Measurements from ENCODE around the gene TMEM234.

The TMEM234 gene

DNA sequence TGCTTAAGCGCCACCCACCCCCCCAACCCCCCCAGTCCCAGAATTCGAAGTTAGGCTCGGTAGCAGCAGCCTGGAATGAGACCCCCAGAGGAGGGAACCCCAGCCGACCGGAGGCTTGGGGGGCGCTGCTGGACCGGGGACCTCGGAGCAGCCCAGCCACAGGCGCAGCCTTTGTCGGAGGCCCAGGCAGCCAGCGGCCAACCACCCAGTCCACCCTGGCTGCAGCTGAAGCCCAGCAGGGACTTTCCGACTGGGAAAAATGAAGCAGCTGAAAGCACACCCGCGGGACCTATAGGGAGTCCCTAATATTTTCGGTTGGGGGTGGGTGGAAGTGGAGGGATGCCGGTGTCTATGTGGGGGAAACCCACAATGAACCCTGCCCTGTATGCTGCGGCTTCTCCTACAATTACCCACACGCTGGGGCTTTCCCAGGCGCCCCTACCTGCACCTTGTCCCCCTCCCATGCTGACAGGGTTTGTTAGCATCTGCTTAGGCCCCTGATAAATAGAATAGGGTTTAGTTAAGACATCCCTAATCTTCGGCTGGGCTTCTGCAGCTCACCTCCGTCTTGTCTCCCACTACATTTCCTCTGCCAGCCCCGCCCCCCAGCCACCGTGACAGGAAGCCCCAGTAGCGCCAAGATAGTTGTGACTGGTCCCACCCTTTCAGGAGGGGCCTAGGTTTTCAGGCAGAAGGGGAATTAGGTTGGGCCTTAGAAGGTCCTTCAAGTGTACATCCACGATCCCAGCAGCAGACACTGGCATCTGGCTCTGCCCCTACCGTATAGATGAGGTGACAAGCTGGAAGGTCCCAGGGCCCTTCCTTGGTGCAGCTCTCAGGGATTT, 20.9 kb downstream of the TMEM234 start:
- peak; percentile 72 for DNase-seq (ENCODE audit: extremely low spot score)
- TF ChIP-seq LEF1 (IDR thresholded peaks at IDR 0.05; ENCODE audit: borderline replicate concordance), result no peak
- no peak for TF ChIP-seq FOXM1 (IDR thresholded peaks at IDR 0.05; ENCODE audit: borderline replicate concordance)
- POLR2A ChIA-PET, result interaction anchor here (0.7 to 2.7 kb wide), 9 partner anchors 8 to 129 kb away, joined by 3 to 28 read pairs (median 3); partner anchors contain the start of genes DCDC2B, TMEM39B and TXLNA
- CTCF ChIA-PET, result interaction anchor here (0.7 to 1.7 kb wide), 3 partner anchors 15 to 193 kb away, joined by 3 to 7 read pairs (median 3); partner anchors contain the start of gene BSDC1

- ChIA-PET POLR2A (interaction anchor here (1.1 to 2.7 kb wide), 9 partner anchors 8 to 194 kb away, joined by 3 to 28 read pairs (median 4); partner anchors contain the start of genes BSDC1, DCDC2B, KPNA6 and TMEM39B), CTCF (interaction anchor here (0.5 to 1.7 kb wide), 3 partner anchors 15 to 37 kb away, joined by 3 to 7 read pairs (median 5); no protein-coding TSS in a partner anchor)
- TF ChIP-seq FOXK2 (IDR thresholded peaks at IDR 0.05), result no peak
- TF ChIP-seq TARDBP (IDR thresholded peaks at IDR 0.05), result no peak
- TF ChIP-seq L3MBTL2 (conservative IDR thresholded peaks at IDR 0.05), result peak; percentile 99
- TF ChIP-seq ZNF384 (IDR thresholded peaks at IDR 0.05), result no peak
- DNase-seq (ENCODE audit: extremely low spot score), result peak; percentile 75
Measured at GRCh38 chr1:32200226-32201010, 21.7 kb downstream of the TMEM234 start, which contains the start of gene CCDC28B. CCDC28B (plus strand) TSS chr1:32200595; CDS start chr1:32201936, 1,341 bp downstream.

DNA sequence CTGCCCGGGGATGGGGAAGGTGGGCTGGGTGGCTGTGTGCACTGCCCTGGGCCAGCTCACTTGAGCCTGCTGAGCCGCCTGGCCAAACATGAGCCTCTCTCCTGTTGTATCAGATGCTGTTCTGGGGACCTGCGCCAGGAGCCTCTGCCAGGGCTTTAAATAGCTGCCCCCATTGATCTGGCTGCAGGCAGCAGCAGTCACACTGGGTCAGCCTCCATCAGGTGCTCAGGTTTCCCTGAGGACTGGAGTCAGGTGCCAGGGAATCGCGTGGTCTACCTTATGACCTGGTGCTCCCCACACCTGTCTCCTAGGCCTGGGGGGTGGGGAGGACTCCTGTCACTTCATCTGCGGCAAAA, 22.5 kb downstream of the TMEM234 start:
- POLR2A ChIA-PET, result interaction anchor here (1.1 to 2.7 kb wide), 6 partner anchors 8 to 195 kb away, joined by 3 to 28 read pairs (median 4); partner anchors contain the start of genes BSDC1, DCDC2B, KPNA6 and TMEM39B
- TF ChIP-seq FOXK2 (IDR thresholded peaks at IDR 0.05) (no peak), TARDBP (IDR thresholded peaks at IDR 0.05) (no peak), HDGF (IDR thresholded peaks at IDR 0.05; ENCODE audit: borderline replicate concordance) (no peak)
- no peak for DNase-seq (ENCODE audit: extremely low spot score)
- CTCF ChIA-PET, result interaction anchor here (1.7 kb wide), 1 partner anchor 16 kb away, joined by 7 read pairs; no protein-coding TSS in a partner anchor

DNA sequence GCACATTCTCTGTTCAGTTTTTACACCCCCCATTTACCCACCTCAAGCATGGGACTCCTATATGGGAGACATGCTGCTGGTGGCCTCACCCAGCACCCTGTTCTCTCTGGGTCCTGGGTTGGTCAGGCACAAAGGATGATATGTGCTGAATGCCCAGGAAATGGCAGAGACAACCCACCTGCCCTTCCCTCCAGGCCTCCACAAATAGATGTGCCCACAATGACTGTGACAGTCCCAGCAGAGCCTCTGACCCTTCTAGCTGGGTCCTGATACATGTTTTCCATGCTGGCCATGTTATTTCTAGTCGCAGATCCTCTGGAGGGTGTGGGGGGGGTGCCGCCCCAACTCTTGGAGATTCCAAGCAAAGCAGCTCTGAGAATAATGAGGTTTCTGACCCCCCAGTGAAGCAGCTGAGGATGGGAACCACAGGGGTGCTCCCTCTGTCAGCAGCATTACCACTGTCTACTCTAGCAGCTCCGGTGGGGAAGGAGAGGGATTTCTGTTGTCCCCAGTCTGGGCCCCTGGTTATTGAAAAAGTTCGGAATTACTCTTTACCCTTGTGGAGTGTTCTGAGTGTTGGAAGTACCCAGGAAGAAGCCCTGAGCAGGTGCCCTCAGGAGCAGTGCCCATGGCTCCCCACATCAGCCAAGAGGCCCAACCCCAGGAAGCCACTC, 23.0 kb downstream of the TMEM234 start:
- ChIA-PET POLR2A (interaction anchor here (1.1 to 2.7 kb wide), 5 partner anchors 15 to 195 kb away, joined by 3 to 28 read pairs (median 3); partner anchors contain the start of genes BSDC1, KPNA6 and TXLNA), CTCF (interaction anchor here (0.7 kb wide), 1 partner anchor 296 kb away, joined by 3 read pairs; no protein-coding TSS in a partner anchor)
- TF ChIP-seq FOXM1 (IDR thresholded peaks at IDR 0.05; ENCODE audit: borderline replicate concordance), result no peak
- no peak for TF ChIP-seq ZNF384 (IDR thresholded peaks at IDR 0.05)
- TF ChIP-seq NFRKB (IDR thresholded peaks at IDR 0.05), result no peak
- TF ChIP-seq FOXK2 (IDR thresholded peaks at IDR 0.05), result no peak
- DNase-seq (ENCODE audit: extremely low spot score), result no peak

DNA sequence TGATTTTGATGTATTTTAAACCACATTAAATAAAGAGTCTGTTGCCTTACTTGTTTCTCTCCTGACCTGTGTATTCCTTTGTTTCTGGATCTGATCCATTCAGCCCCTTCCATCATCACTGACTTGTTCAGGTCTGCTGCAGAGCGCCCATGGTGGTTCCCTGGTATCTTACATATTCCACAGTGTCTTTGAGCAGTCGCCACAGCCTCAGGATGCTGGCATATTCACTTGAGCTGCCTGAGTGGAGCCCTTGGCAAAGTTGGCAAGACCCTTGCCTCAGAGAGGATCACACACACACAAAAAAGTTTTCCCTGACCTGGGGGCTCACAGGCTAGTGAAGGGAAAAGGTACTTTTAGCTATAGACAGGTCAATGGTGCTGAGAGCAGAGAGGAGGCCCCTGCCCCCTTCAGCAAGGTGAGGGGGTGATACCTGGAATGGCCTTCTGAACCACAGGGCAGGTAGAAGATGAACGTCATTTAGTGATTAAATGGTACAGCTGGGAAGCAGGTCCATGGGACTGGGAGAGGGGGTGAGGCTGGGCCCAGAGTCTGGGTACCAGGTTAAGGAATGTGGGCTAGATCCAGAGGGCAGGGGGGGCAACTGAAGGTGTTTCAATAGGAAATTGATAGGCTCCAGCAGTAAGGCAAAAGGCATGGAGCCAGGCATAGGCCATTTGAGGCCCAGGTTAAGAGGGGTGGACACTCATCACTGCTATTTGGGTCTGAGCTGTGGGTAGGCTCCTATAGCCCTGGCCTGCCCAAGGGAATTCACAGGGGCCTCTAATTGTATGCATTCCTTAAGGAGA, 23.7 kb downstream of the TMEM234 start:
- CTCF ChIA-PET, result interaction anchor here (0.7 to 1.0 kb wide), 2 partner anchors 12 to 295 kb away, joined by 3 read pairs; no protein-coding TSS in a partner anchor
- POLR2A ChIA-PET, result interaction anchor here (0.6 to 2.7 kb wide), 5 partner anchors 14 to 94 kb away, joined by 3 to 28 read pairs (median 3); partner anchors contain the start of genes HDAC1 and TXLNA
- TF ChIP-seq ARNT (IDR thresholded peaks at IDR 0.05) (no peak), CTBP1 (IDR thresholded peaks at IDR 0.05; ENCODE audit: borderline replicate concordance) (no peak), SUZ12 (IDR thresholded peaks at IDR 0.05) (no peak), SP1 (IDR thresholded peaks at IDR 0.05) (no peak), BHLHE40 (IDR thresholded peaks at IDR 0.05; ENCODE audit: borderline replicate concordance) (no peak)
- DNase-seq (ENCODE audit: extremely low spot score), result no peak

GRCh38 chr1:32197837-32198236, 24.3 kb downstream of the TMEM234 start:
- TF ChIP-seq ARNT (IDR thresholded peaks at IDR 0.05) (no peak), NFRKB (IDR thresholded peaks at IDR 0.05) (no peak), TARDBP (IDR thresholded peaks at IDR 0.05) (no peak), BHLHE40 (IDR thresholded peaks at IDR 0.05; ENCODE audit: borderline replicate concordance) (no peak), ZNF384 (IDR thresholded peaks at IDR 0.05) (no peak), SUZ12 (IDR thresholded peaks at IDR 0.05) (no peak), FOXK2 (IDR thresholded peaks at IDR 0.05) (no peak), SP1 (IDR thresholded peaks at IDR 0.05) (no peak), ELF4 (IDR thresholded peaks at IDR 0.05) (no peak), FOXA1 (IDR thresholded peaks at IDR 0.05) (no peak)
- DNase-seq (ENCODE audit: extremely low spot score), result no peak
- ChIA-PET POLR2A (interaction anchor here (0.6 to 1.6 kb wide), 5 partner anchors 12 to 94 kb away, joined by 3 to 20 read pairs (median 3); partner anchors contain the start of genes HDAC1 and TXLNA), CTCF (interaction anchor here (1.0 to 1.4 kb wide), 2 partner anchors 12 to 17 kb away, joined by 3 to 6 read pairs; no protein-coding TSS in a partner anchor)

DNA sequence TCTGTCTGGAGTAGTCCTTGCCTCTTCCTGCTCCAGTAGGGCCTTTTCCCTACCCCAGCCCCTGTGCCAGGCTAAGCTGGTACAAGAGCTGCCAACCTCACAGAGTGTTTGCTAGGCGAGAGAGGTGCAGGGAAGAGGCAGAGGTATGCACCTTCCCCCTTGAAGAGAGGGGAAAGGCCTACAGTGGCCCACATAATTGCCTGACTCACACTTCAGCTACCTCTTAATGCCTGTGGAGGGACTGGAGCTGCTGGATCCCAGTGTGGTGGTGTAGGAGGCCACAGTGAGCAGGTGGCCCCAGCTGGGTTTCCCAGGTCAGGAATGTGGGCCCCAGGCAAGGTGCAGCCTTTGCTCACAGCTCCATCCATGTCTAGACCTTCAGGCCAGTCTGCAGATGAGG, 25.1 kb downstream of the TMEM234 start:
- no peak for TF ChIP-seq ARNT (IDR thresholded peaks at IDR 0.05)
- TF ChIP-seq NFRKB (IDR thresholded peaks at IDR 0.05), result no peak
- TF ChIP-seq FOXM1 (IDR thresholded peaks at IDR 0.05; ENCODE audit: borderline replicate concordance), result no peak
- no peak for TF ChIP-seq LEF1 (IDR thresholded peaks at IDR 0.05; ENCODE audit: borderline replicate concordance)
- TF ChIP-seq PKNOX1 (IDR thresholded peaks at IDR 0.05), result no peak
- ChIA-PET CTCF (interaction anchor here (0.6 to 1.4 kb wide), 2 partner anchors 18 to 32 kb away, joined by 4 to 6 read pairs; no protein-coding TSS in a partner anchor), POLR2A (interaction anchor here (0.6 to 1.6 kb wide), 3 partner anchors 13 to 124 kb away, joined by 4 to 20 read pairs (median 7); partner anchors contain the start of genes TMEM39B and TXLNA)
- DNase-seq (ENCODE audit: extremely low spot score), result no peak
